Heart left ventricle (tissue), 13 donors: Measurements from ENCODE around the gene SPTSSA.

Source experiments
- POLR2A ChIP-seq, 2 donors: fragments of 450-650 bp; IDR thresholded peaks; one replicate each; pipeline ENCODE4 v1.6.1; 2017; ENCODE audit warnings: antibody characterized with exemption in 2 of 2, mild to moderate bottlenecking in 2 of 2, moderate library complexity in 2 of 2
- TF ChIP-seq, protein P1 (sequence below), 12 donors: fragments of 200-600 bp; sonication (generic) in 4 of 12; IDR thresholded peaks; one replicate each; pipeline versions ENCODE4 v1.5.0 to v1.8.0; 2018 to 2022; ENCODE audit warnings: antibody characterized with exemption in 12 of 12, mild to moderate bottlenecking in 5 of 12
- donor health status: ischemic (EF 13 %, LVEDD 7.1; RV severe dilation, severe dysfunction).
- donor health status: DM: no; HTN: yes; CAD: no.
- donor health status: DM: no; HTN: no; CAD: no.
- donor health status: ischemic (EF 25% LVEDD 6.9; RV normal size, moderate dysfunction).
- donor health status: ischemic (EF 25% LVEDD 5.7; RV mildly dilated, moderate dysfunction).
- donor health status: ischemic (EF 35%, LVEDD 5.7; RV mildly dilated, moderate dysfunction).
- donor health status: nonischemic (EF 11% LVEDD 7.7; RV severe dilation, severe dysfunction).
- donor health status: DM: yes; HTN: yes; CAD: no.
- donor health status: PGD.
- donor health status: ischemic (EF 29% LVEDD 5.4; RV normal size, mild dysfunction).
- donor health status: nonischemic (EF 23%, LVEDD 6.1; RV moderate dilation, normal function).

- TF ChIP-seq, protein P1, sequence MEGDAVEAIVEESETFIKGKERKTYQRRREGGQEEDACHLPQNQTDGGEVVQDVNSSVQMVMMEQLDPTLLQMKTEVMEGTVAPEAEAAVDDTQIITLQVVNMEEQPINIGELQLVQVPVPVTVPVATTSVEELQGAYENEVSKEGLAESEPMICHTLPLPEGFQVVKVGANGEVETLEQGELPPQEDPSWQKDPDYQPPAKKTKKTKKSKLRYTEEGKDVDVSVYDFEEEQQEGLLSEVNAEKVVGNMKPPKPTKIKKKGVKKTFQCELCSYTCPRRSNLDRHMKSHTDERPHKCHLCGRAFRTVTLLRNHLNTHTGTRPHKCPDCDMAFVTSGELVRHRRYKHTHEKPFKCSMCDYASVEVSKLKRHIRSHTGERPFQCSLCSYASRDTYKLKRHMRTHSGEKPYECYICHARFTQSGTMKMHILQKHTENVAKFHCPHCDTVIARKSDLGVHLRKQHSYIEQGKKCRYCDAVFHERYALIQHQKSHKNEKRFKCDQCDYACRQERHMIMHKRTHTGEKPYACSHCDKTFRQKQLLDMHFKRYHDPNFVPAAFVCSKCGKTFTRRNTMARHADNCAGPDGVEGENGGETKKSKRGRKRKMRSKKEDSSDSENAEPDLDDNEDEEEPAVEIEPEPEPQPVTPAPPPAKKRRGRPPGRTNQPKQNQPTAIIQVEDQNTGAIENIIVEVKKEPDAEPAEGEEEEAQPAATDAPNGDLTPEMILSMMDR (IDR thresholded peaks at IDR 0.05), result no peak
- no peak for TF ChIP-seq POLR2A (IDR thresholded peaks at IDR 0.05)
Observed at GRCh38 chr14:34436960-34437728, 24.9 kb downstream of the SPTSSA start.
